IgD-negative memory B cell (primary cell): Measurements from ENCODE around the gene MYBBP1A. TPM values are rescaled to one million over a fixed set of nuclear protein-coding genes. Genes with fewer than 3 reads are reported as not detected.

Experiments used
- H3K27ac Mint-ChIP-seq, 3 donors: one replicate each; pipeline ENCODE4 v1.8.0; 2020 to 2022; ENCODE audit warnings: mild to moderate bottlenecking in 3 of 3, mixed read lengths in 3 of 3, moderate library complexity in 1 of 3
- H3K27me3 Mint-ChIP-seq: one replicate; pipeline ENCODE4 v1.8.0; 2021; ENCODE audit warnings: mixed read lengths
- H3K36me3 Mint-ChIP-seq: one replicate; pipeline ENCODE4 v1.8.0; 2020; ENCODE audit warnings: mild to moderate bottlenecking, mixed read lengths
- H3K4me1 Mint-ChIP-seq, 3 donors: one replicate each; pipeline ENCODE4 v1.8.0; 2020 to 2022; ENCODE audit warnings: mixed read lengths in 3 of 3, mild to moderate bottlenecking in 1 of 3
- H3K4me3 Mint-ChIP-seq, 4 donors: one replicate each; pipeline ENCODE4 v1.8.0; 2020 to 2022; ENCODE audit warnings: mild to moderate bottlenecking in 4 of 4, mixed read lengths in 4 of 4, moderate library complexity in 3 of 4
- H3K9me3 Mint-ChIP-seq, 3 donors: one replicate each; pipeline ENCODE4 v1.8.0; 2020 to 2021; ENCODE audit warnings: mixed read lengths in 3 of 3, mild to moderate bottlenecking in 1 of 3
- polyA plus RNA-seq: library from polyadenylated mRNA; unstranded; fragments of 300-500 nt; fragmentation: Illumina TruSeq; gene quantifications from one replicate; pipeline ENCODE4 v1.2.3, GENCODE V29; 2021

The MYBBP1A gene
- polyA plus RNA-seq, 1 donor from 2014 or later: 28.5 TPM

DNA sequence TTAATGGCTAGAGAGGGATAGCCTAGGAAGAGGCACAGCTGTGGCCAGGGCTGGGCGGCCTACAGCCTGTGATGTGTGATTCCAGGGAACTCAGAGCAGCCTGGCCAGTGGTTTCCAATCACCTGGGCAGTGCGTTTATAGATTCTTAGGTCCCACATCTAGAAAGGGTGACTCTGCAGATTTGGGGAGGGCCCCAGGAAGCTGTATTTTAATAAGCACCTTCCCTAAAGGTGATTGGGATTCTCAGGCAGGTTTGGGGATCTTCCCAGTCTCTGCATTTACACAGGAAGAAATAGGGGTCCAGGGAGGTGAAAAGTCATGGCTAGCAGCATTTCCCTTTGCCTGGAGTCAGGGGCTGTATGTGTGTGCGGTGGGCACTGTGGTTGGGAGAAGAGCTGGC lies 47.0 kb downstream of the MYBBP1A start:
- H3K36me3 Mint-ChIP-seq: peaks cover 6% of the 10 kb centered on the region
- H3K4me1 Mint-ChIP-seq: peaks cover 4 to 9% (median 4%) of the 10 kb centered on the region in 3 donors
- H3K27ac Mint-ChIP-seq: no peak overlapping the region
- peak overlapping the region in 1 of 4 donors; percentile 17 for H3K4me3 Mint-ChIP-seq
- H3K27me3 Mint-ChIP-seq: peaks cover 28% of the 10 kb centered on the region
- H3K9me3 Mint-ChIP-seq: no peaks in the 10 kb centered on the region

DNA sequence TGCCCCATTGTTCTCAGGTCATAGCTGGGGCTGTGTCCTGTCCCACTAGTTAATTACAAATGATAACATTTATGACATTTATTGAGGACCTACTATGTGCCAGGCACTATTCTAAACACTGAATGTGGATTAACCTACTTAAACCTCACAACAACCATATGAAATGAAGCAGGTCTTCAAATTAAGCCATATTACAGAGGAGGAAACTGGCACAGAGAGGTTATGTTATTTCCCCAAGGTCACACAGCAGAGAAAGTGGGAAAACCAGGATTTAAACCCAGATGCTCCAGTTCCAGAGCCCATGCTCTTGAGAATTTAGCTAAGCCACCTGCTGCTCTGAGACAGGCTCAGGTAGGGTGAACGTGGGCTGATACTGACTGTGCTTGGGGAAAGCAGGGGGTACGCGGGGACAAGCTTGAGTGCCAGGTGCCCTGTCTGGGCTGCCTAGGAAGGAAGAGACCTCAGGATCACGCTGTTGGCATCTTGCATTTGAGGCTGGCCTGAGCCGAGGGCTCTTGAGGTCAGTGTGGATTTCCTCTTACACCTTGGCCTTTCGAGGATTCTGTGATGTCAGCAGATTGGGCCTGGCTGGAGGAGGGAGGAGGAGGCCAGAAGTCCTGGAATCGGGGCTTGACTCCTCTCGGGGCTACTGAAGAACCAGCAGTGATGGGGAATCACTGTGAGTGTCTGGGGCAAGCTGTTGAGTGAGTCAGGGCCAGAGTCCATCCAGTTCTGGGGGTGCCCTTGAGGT lies 47.6 kb downstream of the MYBBP1A start:
- no peaks in the 10 kb centered on the region for H3K9me3 Mint-ChIP-seq
- peaks cover 4 to 9% (median 4%) of the 10 kb centered on the region in 3 donors for H3K4me1 Mint-ChIP-seq
- peaks cover 3% of the 10 kb centered on the region for H3K36me3 Mint-ChIP-seq
- H3K4me3 Mint-ChIP-seq: peak overlapping the region in 1 of 4 donors; percentile 21
- no peak overlapping the region for H3K27ac Mint-ChIP-seq
- peaks cover 33% of the 10 kb centered on the region for H3K27me3 Mint-ChIP-seq

DNA sequence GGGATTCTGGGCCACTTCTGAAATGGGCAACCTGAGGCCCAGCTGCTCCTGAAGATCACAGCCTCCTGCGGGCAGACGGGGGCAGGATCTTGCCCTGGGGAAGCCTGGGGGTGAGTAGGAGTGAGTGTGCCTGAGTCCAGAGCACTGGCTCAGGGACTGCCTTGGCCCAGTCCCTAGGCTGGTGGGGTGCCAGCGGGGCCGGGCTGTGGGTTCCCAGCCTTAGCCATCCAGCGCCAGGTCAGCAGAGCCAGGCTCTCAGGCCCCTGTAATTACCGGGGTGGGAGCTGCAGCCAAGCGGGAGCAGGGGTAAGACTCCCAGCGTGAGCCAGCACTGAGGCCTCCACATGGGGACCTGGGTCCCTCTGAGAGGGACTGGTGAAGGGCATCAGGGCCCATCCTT lies 48.3 kb downstream of the MYBBP1A start:
- Mint-ChIP-seq H3K4me1 (peaks cover 4 to 9% (median 4%) of the 10 kb centered on the region in 3 donors), H3K9me3 (no peaks in the 10 kb centered on the region), H3K36me3 (peaks cover 3% of the 10 kb centered on the region), H3K4me3 (no peak overlapping the region), H3K27me3 (peaks cover 36% of the 10 kb centered on the region), H3K27ac (no peak overlapping the region)

DNA sequence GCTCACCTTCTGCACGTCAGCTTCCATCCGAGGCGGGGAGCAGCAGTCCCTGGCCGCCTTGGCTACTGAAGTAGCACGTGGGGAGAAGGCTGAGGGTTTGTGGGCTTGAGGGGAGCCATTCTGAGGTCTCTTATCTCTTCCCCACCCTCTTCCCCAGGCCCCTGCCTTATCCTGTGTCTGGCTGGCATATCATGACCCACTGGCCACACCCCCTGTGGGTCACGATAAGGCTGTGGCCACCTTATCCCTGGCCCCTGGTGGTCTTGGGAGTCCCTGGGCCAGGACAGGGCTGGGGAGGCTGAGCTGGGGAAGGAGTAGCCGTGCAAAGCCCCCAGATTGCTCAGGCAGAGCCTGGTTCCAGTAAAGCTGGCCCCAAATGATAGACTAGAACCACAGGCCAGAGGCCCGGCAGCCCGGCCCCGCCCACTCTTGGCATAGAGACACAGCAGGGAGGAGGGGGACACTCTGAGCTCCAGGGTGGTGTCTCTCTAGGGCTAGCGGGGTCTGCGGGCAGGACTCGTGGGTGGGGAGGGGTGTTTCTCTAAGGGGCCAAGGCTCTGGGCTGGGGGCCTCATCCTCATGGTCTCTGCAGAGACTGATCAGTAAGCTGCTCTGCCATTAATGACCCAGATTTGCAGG lies 48.9 kb downstream of the MYBBP1A start:
- Mint-ChIP-seq H3K4me3 (no peak overlapping the region), H3K27ac (no peak overlapping the region), H3K27me3 (peaks cover 41% of the 10 kb centered on the region), H3K36me3 (peaks cover 3% of the 10 kb centered on the region), H3K9me3 (no peaks in the 10 kb centered on the region), H3K4me1 (peaks cover 4 to 9% (median 6%) of the 10 kb centered on the region in 3 donors)

DNA sequence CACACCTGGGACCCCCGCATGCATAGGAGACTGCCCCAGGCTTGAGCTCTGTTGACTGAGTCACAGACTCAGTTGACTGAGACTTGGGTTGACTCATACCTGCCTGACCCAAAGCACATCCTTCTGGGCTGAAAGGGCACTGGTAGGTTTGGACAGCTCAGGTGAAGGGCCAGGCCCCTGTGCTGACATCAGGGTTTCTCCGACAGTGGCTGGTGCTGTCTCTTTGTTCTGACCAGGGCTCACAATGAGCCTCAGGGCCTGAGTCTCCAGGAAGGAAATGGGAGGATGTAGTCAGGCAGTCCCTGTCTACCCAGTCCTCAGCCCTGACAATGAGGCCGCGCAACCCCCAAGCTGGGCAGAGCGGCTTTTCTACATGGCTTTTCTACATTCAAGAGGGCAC lies 50.0 kb downstream of the MYBBP1A start:
- Mint-ChIP-seq H3K36me3 (peaks cover 3% of the 10 kb centered on the region), H3K4me3 (no peak overlapping the region), H3K27me3 (peaks cover 47% of the 10 kb centered on the region), H3K27ac (no peak overlapping the region), H3K9me3 (no peaks in the 10 kb centered on the region), H3K4me1 (peaks cover 8 to 11% (median 10%) of the 10 kb centered on the region in 3 donors)

DNA sequence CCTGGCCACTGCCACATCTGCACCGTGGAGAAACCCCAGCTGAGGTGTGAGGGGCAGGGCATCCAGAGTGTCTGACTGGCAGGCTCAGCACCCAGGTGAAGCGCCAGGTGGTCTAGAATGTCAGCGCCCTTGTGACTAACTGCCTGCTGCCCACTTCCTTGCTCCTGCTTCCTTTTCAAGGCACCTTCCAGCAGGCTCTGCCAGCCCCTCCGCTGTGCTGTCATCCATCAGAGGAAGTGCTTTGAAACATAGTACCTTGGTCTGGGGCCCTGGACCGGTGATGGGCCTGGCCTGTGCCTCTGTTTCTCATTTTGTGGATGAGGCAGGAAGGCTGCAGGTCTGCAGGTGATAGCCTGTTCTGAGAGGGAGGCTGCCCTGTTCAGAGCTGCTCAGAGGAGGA lies 51.0 kb downstream of the MYBBP1A start:
- peaks cover 46% of the 10 kb centered on the region for H3K27me3 Mint-ChIP-seq
- H3K27ac Mint-ChIP-seq: no peak overlapping the region
- H3K4me1 Mint-ChIP-seq: peaks cover 10 to 15% (median 14%) of the 10 kb centered on the region in 3 donors
- H3K4me3 Mint-ChIP-seq: no peak overlapping the region
- H3K9me3 Mint-ChIP-seq: no peaks in the 10 kb centered on the region
- no peaks in the 10 kb centered on the region for H3K36me3 Mint-ChIP-seq

DNA sequence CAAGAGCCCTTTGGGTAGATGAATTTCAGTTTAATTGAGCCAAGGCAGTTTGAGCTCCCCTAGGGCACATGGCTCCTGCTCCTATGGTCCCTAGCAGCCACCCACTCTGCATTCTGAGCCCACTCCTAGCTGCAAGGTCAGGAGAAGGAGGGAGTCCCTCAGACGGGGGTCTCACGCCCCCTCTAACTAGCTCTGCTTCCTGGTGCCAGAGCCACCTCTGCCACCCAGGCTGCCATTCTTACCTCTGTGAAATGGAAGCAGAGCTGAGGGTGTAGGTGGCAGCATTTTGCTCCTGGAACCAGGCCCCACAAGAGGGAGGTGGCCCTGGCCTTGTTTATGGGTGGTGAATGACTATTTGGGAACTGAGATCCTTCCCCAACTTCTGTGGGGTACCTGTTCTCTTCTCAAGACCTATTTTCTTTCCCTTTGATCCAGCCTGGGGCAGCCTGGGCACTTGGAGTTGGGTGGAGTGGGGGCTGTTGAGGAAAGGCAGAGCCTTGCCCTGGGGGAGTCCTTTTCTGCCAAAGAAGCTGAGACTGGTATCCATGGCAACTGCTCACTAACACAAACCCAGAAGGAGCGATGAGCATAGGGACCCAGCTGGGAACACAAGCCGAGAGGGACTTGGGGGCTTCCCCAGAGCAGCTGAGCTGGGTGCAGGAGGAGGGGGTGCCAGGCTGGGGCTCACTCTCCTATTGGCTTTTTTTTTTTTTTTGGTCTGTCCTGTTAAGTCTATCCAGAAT lies 51.7 kb downstream of the MYBBP1A start:
- Mint-ChIP-seq H3K4me3 (no peak overlapping the region), H3K27me3 (peaks cover 42% of the 10 kb centered on the region), H3K9me3 (no peaks in the 10 kb centered on the region), H3K4me1 (peaks cover 9 to 14% (median 11%) of the 10 kb centered on the region in 3 donors), H3K27ac (no peak overlapping the region), H3K36me3 (no peaks in the 10 kb centered on the region)

DNA sequence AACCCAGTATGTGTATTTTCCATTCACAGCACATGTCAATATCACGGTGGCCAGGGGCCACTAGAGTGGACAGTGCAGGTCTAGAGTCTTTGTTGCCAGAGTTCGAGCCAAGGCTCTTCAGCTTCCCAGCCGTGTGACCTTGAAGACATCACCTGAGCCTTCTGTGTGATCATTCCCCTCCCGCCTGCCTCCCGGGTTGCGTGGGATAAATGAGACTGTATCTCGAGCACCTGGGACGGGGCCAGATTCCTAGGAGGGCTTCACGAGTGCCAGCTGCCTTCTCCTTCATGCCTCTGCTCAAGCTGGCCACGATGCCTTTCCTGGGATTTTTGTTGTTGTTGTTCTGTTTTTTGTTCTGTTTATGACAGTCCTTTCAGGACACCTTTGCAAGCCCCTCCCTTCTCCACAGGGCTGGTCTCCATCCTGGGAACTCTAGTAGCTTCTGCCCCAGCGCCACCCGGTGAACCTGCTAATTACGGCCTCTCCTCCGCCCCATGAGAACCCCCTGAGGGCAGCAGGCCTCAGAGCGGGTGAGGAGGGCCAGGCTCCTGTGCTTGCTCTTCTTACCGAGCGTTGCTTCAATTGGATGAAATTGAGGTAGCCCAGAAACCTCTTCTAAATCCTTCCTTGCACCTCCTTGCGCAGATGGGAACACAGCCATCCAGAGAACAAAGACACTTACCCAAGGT lies 52.6 kb downstream of the MYBBP1A start:
- Mint-ChIP-seq H3K9me3 (no peaks in the 10 kb centered on the region), H3K4me1 (peaks cover 8 to 15% (median 12%) of the 10 kb centered on the region in 3 donors), H3K4me3 (no peak overlapping the region), H3K27ac (peak overlapping the region in 1 of 3 donors; percentile 63), H3K36me3 (no peaks in the 10 kb centered on the region), H3K27me3 (peaks cover 42% of the 10 kb centered on the region)

DNA sequence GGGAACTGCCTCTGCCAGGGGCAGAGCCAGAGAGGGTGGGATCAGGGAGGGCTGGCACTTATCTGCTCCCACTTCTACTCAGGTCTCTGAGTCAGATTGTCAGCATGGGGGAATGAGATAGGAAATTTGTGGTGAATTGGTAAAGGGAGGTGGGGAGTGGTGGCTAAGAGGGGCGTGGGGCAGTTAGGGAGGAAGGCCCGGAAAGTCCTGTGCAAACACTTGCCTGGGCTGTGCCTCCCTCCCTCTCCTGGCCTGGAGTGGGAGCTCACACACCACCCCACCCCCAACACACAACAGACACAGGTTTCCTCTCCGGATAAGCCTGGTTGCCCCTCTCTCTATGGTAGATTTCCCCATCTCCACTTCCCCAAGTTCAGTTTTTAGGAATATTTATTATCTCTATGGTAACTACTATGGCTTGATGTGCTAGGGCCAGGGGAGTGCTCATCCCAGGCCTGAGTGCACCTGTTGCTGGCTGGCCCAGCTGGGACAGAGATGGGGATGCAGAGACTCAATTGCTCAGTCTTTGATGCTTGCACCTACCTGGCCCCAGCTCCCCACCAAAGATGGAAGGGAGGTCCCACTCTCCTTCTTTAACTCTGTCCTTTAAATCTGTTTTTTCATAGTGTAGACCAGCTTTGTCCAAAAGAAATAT lies 53.8 kb downstream of the MYBBP1A start:
- no peak overlapping the region for H3K27ac Mint-ChIP-seq
- no peaks in the 10 kb centered on the region for H3K9me3 Mint-ChIP-seq
- H3K4me1 Mint-ChIP-seq: peaks cover 15 to 22% (median 19%) of the 10 kb centered on the region in 3 donors
- peaks cover 2% of the 10 kb centered on the region for H3K36me3 Mint-ChIP-seq
- peaks cover 45% of the 10 kb centered on the region for H3K27me3 Mint-ChIP-seq
- no peak overlapping the region for H3K4me3 Mint-ChIP-seq

DNA sequence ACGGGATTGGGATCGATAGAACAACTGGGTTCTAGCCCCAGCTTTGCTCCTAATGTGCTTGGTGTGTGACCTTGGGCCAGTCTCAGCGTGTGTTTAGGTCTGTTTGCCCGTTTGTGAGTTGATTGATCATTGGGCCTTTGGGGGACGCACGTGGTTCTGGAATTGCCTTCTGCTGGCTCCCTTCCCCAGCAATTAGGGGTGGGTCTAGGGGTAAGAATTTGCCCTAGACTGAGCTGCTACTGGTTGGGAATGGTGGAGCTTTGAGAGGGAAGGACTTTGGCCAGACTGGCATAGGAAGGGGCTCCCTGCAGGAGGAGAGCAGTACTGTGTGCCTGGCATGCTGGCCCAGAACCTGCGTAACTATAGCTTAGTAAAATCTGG lies 55.0 kb downstream of the MYBBP1A start:
- Mint-ChIP-seq H3K4me1 (peaks cover 15 to 22% (median 19%) of the 10 kb centered on the region in 3 donors), H3K36me3 (peaks cover 2% of the 10 kb centered on the region), H3K27me3 (peaks cover 42% of the 10 kb centered on the region), H3K9me3 (no peaks in the 10 kb centered on the region), H3K4me3 (peak overlapping the region; percentile 64 to 89 (median 76)), H3K27ac (no peak overlapping the region)

DNA sequence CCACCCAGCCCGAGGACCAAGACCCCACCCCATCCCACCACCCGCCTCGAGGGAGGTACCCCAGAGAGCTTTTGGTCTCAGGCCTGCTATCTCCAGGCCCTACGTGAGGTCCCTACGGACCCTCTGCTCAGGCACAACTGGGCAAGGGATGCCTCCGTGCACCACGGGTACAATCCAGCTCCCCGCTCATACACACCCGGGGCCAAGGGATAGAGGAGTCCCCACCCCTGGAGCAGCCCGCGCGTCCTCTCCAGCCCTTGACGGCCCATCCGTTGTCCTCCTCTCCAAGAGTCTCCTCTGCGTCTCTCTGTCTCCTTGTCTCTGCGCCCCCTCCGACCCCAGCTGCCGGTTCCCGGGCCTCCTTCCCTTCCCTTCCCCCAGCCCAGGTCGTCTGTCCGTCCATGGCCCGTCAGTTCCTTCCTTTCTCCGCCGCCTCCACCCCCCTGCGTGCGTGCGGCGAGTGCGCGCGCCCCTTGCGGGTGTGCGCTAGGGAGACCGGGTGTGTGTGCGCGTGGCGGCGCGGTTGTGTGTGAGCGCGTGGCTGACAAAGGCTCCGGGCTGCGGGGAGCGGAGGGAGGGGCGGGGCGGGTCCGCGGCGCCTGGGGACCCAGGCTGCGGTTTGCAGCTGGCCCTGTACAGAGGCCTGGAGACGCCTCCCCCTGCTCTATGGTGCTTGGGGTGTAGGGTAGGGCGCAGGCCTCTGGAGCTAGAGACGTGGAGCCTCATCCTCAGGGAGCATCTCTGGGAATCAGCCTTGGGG lies 55.6 kb downstream of the MYBBP1A start:
- Mint-ChIP-seq H3K4me3 (peak overlapping the region; percentile 64 to 89 (median 76)), H3K27ac (no peak overlapping the region), H3K4me1 (peaks cover 15 to 22% (median 19%) of the 10 kb centered on the region in 3 donors), H3K27me3 (peaks cover 37% of the 10 kb centered on the region), H3K36me3 (peaks cover 2% of the 10 kb centered on the region), H3K9me3 (no peaks in the 10 kb centered on the region)

DNA sequence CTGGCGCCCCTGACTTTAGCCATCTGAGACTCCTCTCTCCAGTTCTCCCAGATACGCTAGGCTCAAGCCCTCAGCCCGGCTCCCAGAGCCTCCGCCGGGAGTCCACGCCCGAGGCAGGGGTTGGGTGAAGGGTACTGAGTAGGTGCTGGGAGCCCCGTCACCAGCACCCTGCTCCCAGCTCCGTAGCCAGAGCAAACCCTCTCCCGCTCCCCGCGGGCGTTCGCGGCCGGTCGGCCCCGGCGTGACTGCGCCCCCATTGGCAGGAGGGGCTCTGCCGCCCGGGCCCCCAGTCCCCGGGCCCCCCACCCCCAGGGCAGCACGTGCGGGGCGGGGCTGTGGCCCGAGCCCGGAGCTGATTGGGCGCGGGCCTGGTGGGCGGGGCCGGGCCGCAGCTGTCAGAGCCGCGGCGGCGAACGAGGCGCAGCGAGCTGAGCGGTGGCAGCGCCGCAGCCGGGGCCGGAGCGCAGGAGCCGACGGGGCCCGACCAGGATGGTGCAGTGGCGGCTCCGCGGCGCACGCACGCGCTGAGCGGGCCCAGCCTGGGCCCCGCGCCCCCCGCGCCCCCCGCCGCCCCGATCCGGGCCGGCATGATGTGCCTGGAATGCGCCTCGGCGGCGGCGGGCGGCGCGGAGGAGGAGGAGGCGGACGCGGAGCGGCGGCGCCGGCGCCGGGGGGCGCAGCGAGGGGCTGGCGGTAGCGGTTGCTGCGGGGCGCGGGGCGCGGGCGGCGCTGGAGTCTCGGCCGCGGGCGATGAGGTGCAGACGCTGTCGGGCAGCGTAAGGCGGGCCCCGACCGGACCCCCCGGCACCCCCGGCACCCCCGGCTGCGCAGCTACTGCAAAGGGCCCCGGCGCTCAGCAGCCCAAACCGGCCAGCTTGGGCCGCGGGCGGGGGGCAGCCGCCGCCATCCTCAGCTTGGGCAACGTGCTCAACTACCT lies 56.5 kb downstream of the MYBBP1A start, which contains the start of gene SPNS2:
Gene SPNS2, plus strand, starts transcription at position 421 of the 937 bp plus-strand sequence. Its CDS starts 167 bp downstream, at position 588.
- Mint-ChIP-seq H3K27me3 (peaks cover 36% of the 10 kb centered on the region), H3K36me3 (peaks cover 2% of the 10 kb centered on the region), H3K27ac (no peak within 1 kb of the TSS)

More for the DNA sequence above, 56.5 kb downstream of the MYBBP1A start, which contains the start of gene SPNS2:
- Mint-ChIP-seq H3K9me3 (no peaks in the 10 kb centered on the region), H3K4me3 (peak within 1 kb of the TSS; percentile 64 to 89 (median 81)), H3K4me1 (peaks cover 15 to 22% (median 19%) of the 10 kb centered on the region in 3 donors)
